Skeletal muscle cell (primary cell): ENCODE measurements around the gene STK11.

ENCODE experiments used
- DNase-seq: peaks from one replicate; pipeline ENCODE4 v3.0.0-alpha.2; 2010; ENCODE audit warnings: low read depth
- H3K4me3 ChIP-seq: 2 replicates; pipeline ENCODE4 v1.5.1; 2011; ENCODE audit warnings: low read depth, mild to moderate bottlenecking, control low read depth, low read length, moderate library complexity

Gene STK11

DNA sequence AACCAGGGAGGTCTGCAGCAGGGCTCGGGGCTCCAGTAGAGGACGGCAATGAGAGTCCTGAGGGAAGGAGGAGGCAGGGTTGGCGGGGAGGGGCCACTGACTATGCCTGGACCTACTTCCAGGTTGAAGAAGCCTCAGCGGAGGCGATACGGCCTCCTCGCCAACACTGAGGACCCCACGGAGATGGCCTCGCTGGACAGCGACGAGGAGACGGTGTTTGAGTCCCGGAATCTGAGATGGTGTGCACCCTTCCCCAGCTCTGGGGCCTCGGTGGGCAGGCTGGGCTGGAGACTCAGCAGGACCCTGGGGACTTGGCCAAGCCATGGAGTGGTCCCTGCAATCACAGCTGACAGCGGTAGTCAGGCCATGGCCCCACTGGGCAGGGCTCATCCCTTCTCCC lies 71.5 kb downstream of the STK11 start:
- no peak for DNase-seq
- no peak overlapping the region for H3K4me3 ChIP-seq
